ENCODE measurements around the gene NPAS3. TPM values are rescaled to one million over a fixed set of nuclear protein-coding genes. Genes with fewer than 3 reads are reported as not detected.

The NPAS3 gene
- total RNA-seq, 2 experiments from 2014 or later: not detected

DNA sequence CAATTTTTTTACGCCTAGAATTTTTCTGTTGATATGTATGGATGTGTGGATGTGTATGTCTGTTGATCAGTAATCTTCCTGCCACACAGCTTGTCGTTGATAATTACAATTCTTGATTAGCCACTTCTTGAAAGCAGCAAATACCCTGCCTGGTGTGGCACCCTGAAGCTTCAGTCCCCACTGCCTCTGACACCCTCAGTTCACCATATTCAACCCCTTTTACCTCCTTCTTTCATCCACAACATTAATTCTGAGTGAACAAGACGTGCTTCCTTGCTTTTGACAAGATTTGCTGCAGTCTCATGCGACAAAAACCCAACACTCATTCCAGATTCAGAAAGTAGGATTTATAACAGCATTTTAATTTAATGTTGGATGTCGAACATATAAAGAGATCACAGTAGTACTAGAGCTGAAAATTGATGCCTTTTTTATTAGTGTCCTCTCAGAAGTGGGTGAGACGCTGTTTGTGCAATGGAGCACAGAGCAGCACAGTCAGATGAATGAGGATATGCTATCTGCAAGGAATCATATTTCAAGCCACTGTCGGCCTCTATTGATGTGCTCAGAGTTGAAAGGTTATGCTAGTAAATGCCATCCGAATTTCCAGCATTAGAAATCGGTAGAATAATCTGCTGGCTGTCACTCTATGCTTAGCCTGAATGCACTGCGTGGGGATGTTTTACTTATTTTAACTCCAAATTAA lies 628.5 kb downstream of the NPAS3 start:
- no peaks in the 10 kb centered on the region for H3K9me2 ChIP-seq (ENCODE audit: insufficient read depth, low read length)
- no peak overlapping the region for H3K4me3 ChIP-seq (ENCODE audit: low read depth, low read length, poor library complexity, severe bottlenecking)
- no TSS peak for BruUV-seq (replicated peaks)
- DNase-seq (ENCODE audit: low spot score): no peak
- intact Hi-C loops (cut with micrococcal nuclease; ENCODE audit: unreplicated experiment): no loop called here
- no peak overlapping the region for H3K27ac ChIP-seq (ENCODE audit: low read depth, low read length, poor library complexity, severe bottlenecking)
- no peaks in the 10 kb centered on the region for H3K36me3 ChIP-seq (ENCODE audit: insufficient read depth, low read length)
- no peaks in the 10 kb centered on the region; the same call in 1 of the 2 replicates for H4K20me1 ChIP-seq (ENCODE audit: insufficient read depth, low read length)
- POLR2A ChIA-PET: no interaction called here
- no peak overlapping the region for H2AFZ ChIP-seq (ENCODE audit: low read length)
- no peaks in the 10 kb centered on the region for H3K79me2 ChIP-seq (ENCODE audit: insufficient read depth, low read depth, low read length)
- CTCF ChIA-PET (ENCODE audit: unreplicated experiment): no interaction called here
- TF ChIP-seq, protein P1, sequence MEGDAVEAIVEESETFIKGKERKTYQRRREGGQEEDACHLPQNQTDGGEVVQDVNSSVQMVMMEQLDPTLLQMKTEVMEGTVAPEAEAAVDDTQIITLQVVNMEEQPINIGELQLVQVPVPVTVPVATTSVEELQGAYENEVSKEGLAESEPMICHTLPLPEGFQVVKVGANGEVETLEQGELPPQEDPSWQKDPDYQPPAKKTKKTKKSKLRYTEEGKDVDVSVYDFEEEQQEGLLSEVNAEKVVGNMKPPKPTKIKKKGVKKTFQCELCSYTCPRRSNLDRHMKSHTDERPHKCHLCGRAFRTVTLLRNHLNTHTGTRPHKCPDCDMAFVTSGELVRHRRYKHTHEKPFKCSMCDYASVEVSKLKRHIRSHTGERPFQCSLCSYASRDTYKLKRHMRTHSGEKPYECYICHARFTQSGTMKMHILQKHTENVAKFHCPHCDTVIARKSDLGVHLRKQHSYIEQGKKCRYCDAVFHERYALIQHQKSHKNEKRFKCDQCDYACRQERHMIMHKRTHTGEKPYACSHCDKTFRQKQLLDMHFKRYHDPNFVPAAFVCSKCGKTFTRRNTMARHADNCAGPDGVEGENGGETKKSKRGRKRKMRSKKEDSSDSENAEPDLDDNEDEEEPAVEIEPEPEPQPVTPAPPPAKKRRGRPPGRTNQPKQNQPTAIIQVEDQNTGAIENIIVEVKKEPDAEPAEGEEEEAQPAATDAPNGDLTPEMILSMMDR (conservative IDR thresholded peaks at IDR 0.05; ENCODE audit: low read length): no peak
- TF ChIP-seq EZH2phosphoT487 (IDR thresholded peaks at IDR 0.05; ENCODE audit: borderline replicate concordance, low read depth, low read length): no peak
- H3K4me2 ChIP-seq (ENCODE audit: low read length): no peak overlapping the region
- H3K9me3 ChIP-seq (ENCODE audit: low read length): no peaks in the 10 kb centered on the region
- no peaks in the 10 kb centered on the region for H3K4me1 ChIP-seq (ENCODE audit: insufficient read depth, low read length, poor library complexity, severe bottlenecking)

DNA sequence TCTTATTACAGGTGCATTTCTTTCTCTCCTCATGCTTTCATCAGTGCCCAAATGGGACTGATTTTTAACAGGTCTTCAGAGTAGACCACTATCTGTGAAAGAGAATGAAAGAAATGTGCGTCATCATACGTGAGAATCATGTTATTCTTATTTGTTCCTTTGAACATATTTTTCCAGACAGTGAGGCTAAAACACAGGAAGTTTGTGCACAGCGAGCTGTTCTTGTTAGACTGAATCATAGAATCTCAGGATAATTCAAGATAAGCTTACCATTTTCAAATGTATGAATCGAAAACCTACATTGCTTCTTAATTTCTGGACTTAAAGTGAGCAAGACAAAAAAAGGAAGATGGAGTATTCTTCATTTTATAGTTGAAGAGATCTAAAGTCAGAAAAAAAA lies 629.1 kb downstream of the NPAS3 start:
- no peak overlapping the region for H2AFZ ChIP-seq (ENCODE audit: low read length)
- H3K79me2 ChIP-seq (ENCODE audit: insufficient read depth, low read depth, low read length): no peaks in the 10 kb centered on the region
- no peaks in the 10 kb centered on the region for H3K9me3 ChIP-seq (ENCODE audit: low read length)
- TF ChIP-seq EZH2phosphoT487 (IDR thresholded peaks at IDR 0.05; ENCODE audit: borderline replicate concordance, low read depth, low read length): no peak
- TF ChIP-seq, protein P1 (conservative IDR thresholded peaks at IDR 0.05; ENCODE audit: low read length): no peak
- ChIA-PET CTCF (ENCODE audit: unreplicated experiment) (no interaction called here), POLR2A (no interaction called here)
- no peaks in the 10 kb centered on the region for H3K9me2 ChIP-seq (ENCODE audit: insufficient read depth, low read length)
- no peak for DNase-seq (ENCODE audit: low spot score)
- H3K27ac ChIP-seq (ENCODE audit: low read depth, low read length, poor library complexity, severe bottlenecking): no peak overlapping the region
- intact Hi-C loops (cut with micrococcal nuclease; ENCODE audit: unreplicated experiment): no loop called here
- no peak overlapping the region for H3K4me3 ChIP-seq (ENCODE audit: low read depth, low read length, poor library complexity, severe bottlenecking)
- BruUV-seq (replicated peaks): no TSS peak
- no peaks in the 10 kb centered on the region for H3K4me1 ChIP-seq (ENCODE audit: insufficient read depth, low read length, poor library complexity, severe bottlenecking)
- no peak overlapping the region for H3K4me2 ChIP-seq (ENCODE audit: low read length)
- H3K36me3 ChIP-seq (ENCODE audit: insufficient read depth, low read length): no peaks in the 10 kb centered on the region
- H4K20me1 ChIP-seq (ENCODE audit: insufficient read depth, low read length): no peaks in the 10 kb centered on the region; the same call in 1 of the 2 replicates

DNA sequence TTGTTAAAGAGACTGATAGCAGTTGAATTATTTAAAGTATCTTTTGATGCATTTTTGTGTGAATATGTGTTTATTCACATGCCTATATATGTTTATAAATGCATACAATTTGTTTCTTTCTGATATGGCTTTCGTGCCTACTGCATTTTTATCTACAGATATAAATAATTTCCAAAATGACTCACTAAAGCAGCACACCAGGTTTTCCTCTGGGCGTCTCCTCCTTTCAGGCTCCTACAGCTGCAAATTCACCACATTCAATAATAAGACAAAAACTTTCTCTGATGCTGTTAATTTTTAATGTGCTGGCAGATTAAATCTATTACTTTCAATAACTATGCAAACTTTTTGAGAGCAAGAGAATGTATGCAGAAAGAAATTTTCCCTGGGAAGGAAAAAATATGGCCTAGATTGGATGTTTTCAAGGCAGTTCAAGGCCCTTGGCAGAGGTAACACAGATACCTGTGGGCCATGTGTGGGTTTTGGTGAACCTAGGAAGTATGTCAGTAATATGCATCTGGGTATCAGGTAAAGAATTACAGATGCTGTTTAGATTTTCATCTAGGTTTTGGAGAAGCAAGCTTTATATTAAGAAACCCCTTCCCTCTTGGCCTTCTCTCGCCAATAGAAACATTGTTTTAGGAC lies 630.4 kb downstream of the NPAS3 start:
- intact Hi-C loops (cut with micrococcal nuclease; ENCODE audit: unreplicated experiment): no loop called here
- no peaks in the 10 kb centered on the region; the same call in 1 of the 2 replicates for H4K20me1 ChIP-seq (ENCODE audit: insufficient read depth, low read length)
- H3K9me3 ChIP-seq (ENCODE audit: low read length): no peaks in the 10 kb centered on the region
- no peak overlapping the region for H3K27ac ChIP-seq (ENCODE audit: low read depth, low read length, poor library complexity, severe bottlenecking)
- POLR2A ChIA-PET: no interaction called here
- H3K4me3 ChIP-seq (ENCODE audit: low read depth, low read length, poor library complexity, severe bottlenecking): no peak overlapping the region
- H3K9me2 ChIP-seq (ENCODE audit: insufficient read depth, low read length): no peaks in the 10 kb centered on the region
- no peak for DNase-seq (ENCODE audit: low spot score)
- no peak overlapping the region for H3K4me2 ChIP-seq (ENCODE audit: low read length)
- H3K79me2 ChIP-seq (ENCODE audit: insufficient read depth, low read depth, low read length): no peaks in the 10 kb centered on the region
- TF ChIP-seq, protein P1 (conservative IDR thresholded peaks at IDR 0.05; ENCODE audit: low read length): no peak
- no TSS peak for BruUV-seq (replicated peaks)
- H2AFZ ChIP-seq (ENCODE audit: low read length): no peak overlapping the region
- H3K4me1 ChIP-seq (ENCODE audit: insufficient read depth, low read length, poor library complexity, severe bottlenecking): no peaks in the 10 kb centered on the region
- CTCF ChIA-PET (ENCODE audit: unreplicated experiment): no interaction called here
- no peaks in the 10 kb centered on the region for H3K36me3 ChIP-seq (ENCODE audit: insufficient read depth, low read length)
